ENCODE results near the gene SPOUT1.

- TF ChIP-seq, protein P1, sequence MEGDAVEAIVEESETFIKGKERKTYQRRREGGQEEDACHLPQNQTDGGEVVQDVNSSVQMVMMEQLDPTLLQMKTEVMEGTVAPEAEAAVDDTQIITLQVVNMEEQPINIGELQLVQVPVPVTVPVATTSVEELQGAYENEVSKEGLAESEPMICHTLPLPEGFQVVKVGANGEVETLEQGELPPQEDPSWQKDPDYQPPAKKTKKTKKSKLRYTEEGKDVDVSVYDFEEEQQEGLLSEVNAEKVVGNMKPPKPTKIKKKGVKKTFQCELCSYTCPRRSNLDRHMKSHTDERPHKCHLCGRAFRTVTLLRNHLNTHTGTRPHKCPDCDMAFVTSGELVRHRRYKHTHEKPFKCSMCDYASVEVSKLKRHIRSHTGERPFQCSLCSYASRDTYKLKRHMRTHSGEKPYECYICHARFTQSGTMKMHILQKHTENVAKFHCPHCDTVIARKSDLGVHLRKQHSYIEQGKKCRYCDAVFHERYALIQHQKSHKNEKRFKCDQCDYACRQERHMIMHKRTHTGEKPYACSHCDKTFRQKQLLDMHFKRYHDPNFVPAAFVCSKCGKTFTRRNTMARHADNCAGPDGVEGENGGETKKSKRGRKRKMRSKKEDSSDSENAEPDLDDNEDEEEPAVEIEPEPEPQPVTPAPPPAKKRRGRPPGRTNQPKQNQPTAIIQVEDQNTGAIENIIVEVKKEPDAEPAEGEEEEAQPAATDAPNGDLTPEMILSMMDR (IDR thresholded peaks at IDR 0.05): no peak
- no peak for TF ChIP-seq EZH2 (IDR thresholded peaks at IDR 0.05; ENCODE audit: borderline replicate concordance, insufficient read depth, low read depth, low read length, poor library complexity, severe bottlenecking)
Observed at GRCh38 chr9:128809036-128809599, 20.5 kb downstream of the SPOUT1 start.

Data from B cell (primary cell).